HCT116 (cell line): ENCODE results near the gene S1PR1. TPM values are rescaled to one million over a fixed set of nuclear protein-coding genes. Genes with fewer than 3 reads are reported as not detected.

Experiments used
- ATAC-seq: fragments of 200-7000 bp; cut with Tn5 transposase; 2 replicates; pipeline ENCODE4 v1.9.1; 2020; ENCODE audit warnings: mild to moderate bottlenecking, moderate library complexity
- BruUV-seq: library from RNA; stranded (reverse); fragments of 400-500 nt; replicated peaks from 2 replicates; lab custom pipeline; 2021; lab: Mats Ljungman, UMichigan
- CTCF ChIA-PET: fragments of 300-600 bp; sonication (Branson Sonifier 250); formaldehyde crosslinking; loops from one replicate; lab custom pipeline; 2021; ENCODE audit warnings: antibody characterized with exemption; lab: Charles Lee
- POLR2A ChIA-PET: fragments of 300-600, 350-600 bp; sonication (Branson Sonifier 250); formaldehyde crosslinking; loops from one replicate; lab custom pipeline; 2021; ENCODE audit warnings: antibody characterized with exemption; lab: Charles Lee
- RAD21 ChIA-PET, 2 experiments: fragments of 300-600 bp; sonication (Branson Sonifier 250); formaldehyde crosslinking; loops; one replicate each; lab custom pipeline; 2023; ENCODE audit warnings: low total read pairs in 2 of 2; ENCODE audit not compliant: uncharacterized antibody in 2 of 2, unreplicated experiment in 2 of 2, low non-redundant PET in 1 of 2; lab: Charles Lee
- DNase-seq: peaks from one replicate; pipeline ENCODE4 v3.0.0-alpha.2; 2010; ENCODE audit warnings: low read depth, low spot score
- H2AFZ ChIP-seq: fragments of 200-600 bp; shearing (Covaris generic), sonication (generic); 2 replicates; pipeline ENCODE4 v1.6.1; 2017; ENCODE audit warnings: low read depth, mixed run types, mixed read lengths, antibody characterized with exemption, low read length; ENCODE audit not compliant: poor library complexity, severe bottlenecking
- H3K27ac ChIP-seq: 2 replicates; pipeline ENCODE4 v1.5.1; 2012; ENCODE audit warnings: low read depth, low read length
- H3K27me3 ChIP-seq: fragments of 200-600 bp; sonication (generic); 2 replicates; pipeline ENCODE4 v1.6.1; 2016; ENCODE audit warnings: mixed run types, low read length, mixed read lengths; ENCODE audit not compliant: insufficient read depth
- H3K36me3 ChIP-seq, 2 experiments: fragments of 200-500 bp in 1 of 2; fragments of 200-600 bp in 1 of 2; sonication (Bioruptor generic) in 1 of 2; sonication (generic) in 1 of 2; 2 replicates each; pipeline versions ENCODE4 v1.5.1 to v1.6.1; 2014 to 2016; ENCODE audit warnings: low read length in 2 of 2, inconsistent platforms in 1 of 2, mixed read lengths in 1 of 2, mixed run types in 1 of 2; ENCODE audit not compliant: insufficient read depth in 2 of 2, control insufficient read depth in 1 of 2
- H3K4me1 ChIP-seq, 2 experiments: fragments of 200-600 bp in 1 of 2; sonication (generic) in 1 of 2; 2 replicates each; pipeline versions ENCODE4 v1.5.1 to v1.6.1; 2012 to 2017; ENCODE audit warnings: low read length in 2 of 2, inconsistent platforms in 1 of 2, mild to moderate bottlenecking in 1 of 2, mixed read lengths in 1 of 2, mixed run types in 1 of 2, moderate library complexity in 1 of 2; ENCODE audit not compliant: insufficient read depth in 2 of 2, control insufficient read depth in 1 of 2
- H3K4me2 ChIP-seq: fragments of 200-600 bp; sonication (generic); 2 replicates; pipeline ENCODE4 v1.6.1; 2017; ENCODE audit warnings: mixed run types, low read length, mixed read lengths
- H3K4me3 ChIP-seq, 2 experiments: fragments of 200-600 bp in 1 of 2; sonication (generic) in 1 of 2; replicated peaks in 1 of 2; 2 replicates each; pipeline ENCODE4 v1.5.1; 2011 to 2016; ENCODE audit warnings: low read length in 2 of 2, control low read depth in 1 of 2, low read depth in 1 of 2, mild to moderate bottlenecking in 1 of 2, mixed read lengths in 1 of 2, mixed run types in 1 of 2
- H3K79me2 ChIP-seq: fragments of 200-600 bp; sonication (generic); 2 replicates; pipeline ENCODE4 v1.6.1; 2017; ENCODE audit warnings: mild to moderate bottlenecking, mixed run types, low read length, moderate library complexity, mixed read lengths; ENCODE audit not compliant: insufficient read depth
- H3K9ac ChIP-seq: fragments of 200-600 bp; sonication (generic); 2 replicates; pipeline ENCODE4 v1.6.1; 2016; ENCODE audit warnings: low read length, mixed read lengths
- H3K9me2 ChIP-seq: fragments of 200-600 bp; sonication (generic), shearing (Covaris generic); 2 replicates; pipeline ENCODE4 v1.6.1; 2017; ENCODE audit warnings: mixed run types, mild to moderate bottlenecking, moderate library complexity; ENCODE audit not compliant: insufficient read depth
- H3K9me3 ChIP-seq, 2 experiments: fragments of 200-500 bp in 1 of 2; fragments of 200-600 bp in 1 of 2; sonication (Bioruptor generic) in 1 of 2; sonication (generic) in 1 of 2; 2 replicates each; pipeline ENCODE4 v1.6.1; 2014 to 2017; ENCODE audit warnings: low read length in 2 of 2, mixed read lengths in 2 of 2, inconsistent platforms in 1 of 2, low read depth in 1 of 2, mild to moderate bottlenecking in 1 of 2, mixed run types in 1 of 2, moderate library complexity in 1 of 2; ENCODE audit not compliant: control insufficient read depth in 1 of 2, insufficient read depth in 1 of 2
- H4K20me1 ChIP-seq: fragments of 200-600 bp; sonication (generic), shearing (Covaris generic); 2 replicates; pipeline ENCODE4 v1.6.1; 2017; ENCODE audit warnings: mixed run types, mild to moderate bottlenecking, moderate library complexity; ENCODE audit not compliant: insufficient read depth
- CBX3 ChIP-seq: IDR thresholded peaks from 2 replicates; pipeline ENCODE4 v1.6.1; 2012; ENCODE audit warnings: low read depth
- EZH2phosphoT487 ChIP-seq: fragments of 200-600 bp; IDR thresholded peaks from 2 replicates; pipeline ENCODE4 v1.6.1; 2018; ENCODE audit warnings: antibody characterized with exemption, borderline replicate concordance
- JUND ChIP-seq: IDR thresholded peaks from 2 replicates; pipeline ENCODE4 v1.6.1; 2012
- POLR2A ChIP-seq: IDR thresholded peaks from 2 replicates; pipeline ENCODE4 v1.7.0; 2011; ENCODE audit warnings: borderline replicate concordance; ENCODE audit not compliant: insufficient read depth, insufficient read length; ENCODE audit errors: extremely low read depth
- TCF7L2 ChIP-seq: IDR thresholded peaks from 2 replicates; pipeline ENCODE4 v1.7.0; 2011; ENCODE audit warnings: borderline replicate concordance, inconsistent platforms; ENCODE audit not compliant: insufficient read depth, insufficient read length; ENCODE audit errors: extremely low read depth
- YY1 ChIP-seq: IDR thresholded peaks from 2 replicates; pipeline ENCODE4 v1.6.1; 2011; ENCODE audit warnings: low read length, low read depth, moderate library complexity, mild to moderate bottlenecking; ENCODE audit not compliant: insufficient replicate concordance; ENCODE audit errors: extremely low read depth
- ZNF274 ChIP-seq: fragments of 200-500 bp; sonication (Bioruptor generic); IDR thresholded peaks from 2 replicates; pipeline ENCODE4 v1.6.1; 2014; ENCODE audit warnings: mild to moderate bottlenecking, low read depth, low read length, inconsistent platforms
- intact Hi-C: fragments of 100-400 bp; cut with micrococcal nuclease; formaldehyde crosslinking; loops from 2 replicates; pipeline ENCODE4 v1.10.0; 2022
- total RNA-seq: library from RNA; stranded (reverse); gene quantifications from one replicate; pipeline ENCODE4 v1.2.1, GENCODE V29; 2021; ENCODE audit not compliant: unreplicated experiment
- TF ChIP-seq, protein P1 (sequence below): IDR thresholded peaks from 2 replicates; pipeline ENCODE4 v1.6.1; 2011; ENCODE audit warnings: mild to moderate bottlenecking, low read length, moderate library complexity; ENCODE audit not compliant: insufficient replicate concordance; ENCODE audit errors: extremely low read depth

Gene S1PR1
- total RNA-seq, 1 experiment from 2014 or later = 0.61 TPM

- RAD21 ChIA-PET = no interaction called here
- no peaks in the 10 kb centered on the region for H3K9me2 ChIP-seq
- H3K4me2 ChIP-seq = no peak overlapping the region
- H3K36me3 ChIP-seq = no peaks in the 10 kb centered on the region
- no peaks in the 10 kb centered on the region for H3K9me3 ChIP-seq
- CTCF ChIA-PET = no interaction called here
- H3K9ac ChIP-seq = no peak overlapping the region
- H2AFZ ChIP-seq = no peak overlapping the region
- intact Hi-C loops = no loop called here
- no peak for DNase-seq
- H3K27me3 ChIP-seq = no peaks in the 10 kb centered on the region
- H4K20me1 ChIP-seq = no peaks in the 10 kb centered on the region
- no TSS peak for BruUV-seq
- H3K27ac ChIP-seq = no peak overlapping the region
- ATAC-seq = no peak
- H3K4me3 ChIP-seq = no peak overlapping the region
- H3K79me2 ChIP-seq = no peaks in the 10 kb centered on the region
- POLR2A ChIA-PET = no interaction called here
- TF ChIP-seq CBX3 (no peak), JUND (no peak), TCF7L2 (no peak), EZH2phosphoT487 (no peak), POLR2A (no peak)
- peaks cover 0 to 11% of the 10 kb centered on the region in 2 experiments; a peak in 2 of 4 replicates for H3K4me1 ChIP-seq
These were observed 40.2 kb upstream of the S1PR1 start for GRCh38 chr1:101196668-101197067.

GRCh38 chr1:101198842-101199636 lies 37.8 kb upstream of the S1PR1 start:
- no peaks in the 10 kb centered on the region for H4K20me1 ChIP-seq
- no peak overlapping the region for H3K27ac ChIP-seq
- H3K9me2 ChIP-seq = no peaks in the 10 kb centered on the region
- RAD21 ChIA-PET = no interaction called here
- intact Hi-C loops = no loop called here
- peaks cover 0 to 11% of the 10 kb centered on the region in 2 experiments; a peak in 2 of 4 replicates for H3K4me1 ChIP-seq
- no peak for ATAC-seq
- H2AFZ ChIP-seq = no peak overlapping the region
- H3K4me3 ChIP-seq = no peak overlapping the region
- no peak for DNase-seq
- no peaks in the 10 kb centered on the region for H3K9me3 ChIP-seq
- BruUV-seq = no TSS peak
- H3K27me3 ChIP-seq = no peaks in the 10 kb centered on the region
- CTCF ChIA-PET = no interaction called here
- TF ChIP-seq, protein P1, sequence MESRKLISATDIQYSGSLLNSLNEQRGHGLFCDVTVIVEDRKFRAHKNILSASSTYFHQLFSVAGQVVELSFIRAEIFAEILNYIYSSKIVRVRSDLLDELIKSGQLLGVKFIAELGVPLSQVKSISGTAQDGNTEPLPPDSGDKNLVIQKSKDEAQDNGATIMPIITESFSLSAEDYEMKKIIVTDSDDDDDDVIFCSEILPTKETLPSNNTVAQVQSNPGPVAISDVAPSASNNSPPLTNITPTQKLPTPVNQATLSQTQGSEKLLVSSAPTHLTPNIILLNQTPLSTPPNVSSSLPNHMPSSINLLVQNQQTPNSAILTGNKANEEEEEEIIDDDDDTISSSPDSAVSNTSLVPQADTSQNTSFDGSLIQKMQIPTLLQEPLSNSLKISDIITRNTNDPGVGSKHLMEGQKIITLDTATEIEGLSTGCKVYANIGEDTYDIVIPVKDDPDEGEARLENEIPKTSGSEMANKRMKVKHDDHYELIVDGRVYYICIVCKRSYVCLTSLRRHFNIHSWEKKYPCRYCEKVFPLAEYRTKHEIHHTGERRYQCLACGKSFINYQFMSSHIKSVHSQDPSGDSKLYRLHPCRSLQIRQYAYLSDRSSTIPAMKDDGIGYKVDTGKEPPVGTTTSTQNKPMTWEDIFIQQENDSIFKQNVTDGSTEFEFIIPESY = no peak
- TF ChIP-seq ZNF274 (no peak), YY1 (no peak)
- no peak overlapping the region for H3K9ac ChIP-seq
- H3K36me3 ChIP-seq = no peaks in the 10 kb centered on the region
- POLR2A ChIA-PET = no interaction called here
- H3K79me2 ChIP-seq = no peaks in the 10 kb centered on the region
- H3K4me2 ChIP-seq = no peak overlapping the region
